ENCODE results near the gene ARSI. TPM values are rescaled to one million over a fixed set of nuclear protein-coding genes. Genes with fewer than 3 reads are reported as not detected.

The ARSI gene
- total RNA-seq, 2 experiments from 2014 or later = not detected

DNA sequence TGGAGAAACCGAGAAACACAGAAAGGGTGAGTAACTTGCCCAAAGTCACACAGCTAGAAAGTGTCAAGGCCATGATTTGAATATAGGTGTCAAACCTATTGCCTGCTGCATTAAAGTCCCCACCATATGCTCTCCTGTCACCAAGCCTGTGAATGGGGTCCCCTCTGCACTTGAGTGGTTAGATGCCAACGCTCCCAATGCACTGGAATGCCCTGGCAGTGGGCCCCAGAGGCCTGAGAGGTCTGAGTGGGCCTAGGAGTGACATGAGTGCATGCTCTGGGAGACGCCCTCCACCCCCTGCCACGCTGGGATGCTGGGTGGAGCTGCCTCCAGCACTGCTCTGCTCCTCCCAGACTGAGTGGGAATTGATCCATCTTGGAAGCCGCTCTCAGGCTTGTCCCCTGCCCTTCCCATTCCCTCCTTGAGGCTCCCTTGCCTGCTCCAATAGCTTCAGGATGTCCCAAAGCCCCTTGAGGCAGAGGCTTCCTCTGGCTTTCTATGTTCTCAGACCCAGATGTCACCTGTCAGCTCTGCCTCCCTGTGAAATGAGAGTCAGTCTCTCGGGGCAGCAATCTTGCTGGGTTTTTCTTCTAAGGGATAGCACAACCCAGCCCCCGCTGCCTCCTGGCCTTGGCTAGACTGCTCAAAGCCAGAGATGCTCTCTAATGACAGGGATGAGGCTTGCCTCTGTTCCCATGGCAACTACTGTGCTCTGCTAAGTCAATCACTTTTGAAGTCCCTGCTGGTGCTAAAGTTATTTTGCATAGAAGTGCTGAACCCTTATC, 6.6 kb upstream of the ARSI start:
- H3K4me3 ChIP-seq (ENCODE audit: low read depth, low read length, poor library complexity, severe bottlenecking) = no peak overlapping the region
- POLR2A ChIA-PET = interaction anchor here (1.0 to 1.3 kb wide), 3 partner anchors 9 to 39 kb away, joined by 3 to 6 read pairs (median 3); no protein-coding TSS in a partner anchor
- H3K36me3 ChIP-seq (ENCODE audit: insufficient read depth, low read length) = no peaks in the 10 kb centered on the region
- intact Hi-C loops (cut with micrococcal nuclease; ENCODE audit: unreplicated experiment) = no loop called here
- no peak overlapping the region for H3K27ac ChIP-seq (ENCODE audit: low read depth, low read length, poor library complexity, severe bottlenecking)
- no peaks in the 10 kb centered on the region for H3K4me1 ChIP-seq (ENCODE audit: insufficient read depth, low read length, poor library complexity, severe bottlenecking)
- H3K9me3 ChIP-seq (ENCODE audit: low read length) = no peaks in the 10 kb centered on the region
- BruUV-seq (replicated peaks) = no TSS peak
- H4K20me1 ChIP-seq (ENCODE audit: insufficient read depth, low read length) = no peaks in the 10 kb centered on the region
- H2AFZ ChIP-seq (ENCODE audit: low read length) = no peak overlapping the region
- CTCF ChIA-PET (ENCODE audit: unreplicated experiment) = no interaction called here
- no peaks in the 10 kb centered on the region for H3K79me2 ChIP-seq (ENCODE audit: insufficient read depth, low read depth, low read length)
- H3K9me2 ChIP-seq (ENCODE audit: insufficient read depth, low read length) = no peaks in the 10 kb centered on the region
- DNase-seq (ENCODE audit: low spot score) = peak; percentile 3
- TF ChIP-seq, protein P1, sequence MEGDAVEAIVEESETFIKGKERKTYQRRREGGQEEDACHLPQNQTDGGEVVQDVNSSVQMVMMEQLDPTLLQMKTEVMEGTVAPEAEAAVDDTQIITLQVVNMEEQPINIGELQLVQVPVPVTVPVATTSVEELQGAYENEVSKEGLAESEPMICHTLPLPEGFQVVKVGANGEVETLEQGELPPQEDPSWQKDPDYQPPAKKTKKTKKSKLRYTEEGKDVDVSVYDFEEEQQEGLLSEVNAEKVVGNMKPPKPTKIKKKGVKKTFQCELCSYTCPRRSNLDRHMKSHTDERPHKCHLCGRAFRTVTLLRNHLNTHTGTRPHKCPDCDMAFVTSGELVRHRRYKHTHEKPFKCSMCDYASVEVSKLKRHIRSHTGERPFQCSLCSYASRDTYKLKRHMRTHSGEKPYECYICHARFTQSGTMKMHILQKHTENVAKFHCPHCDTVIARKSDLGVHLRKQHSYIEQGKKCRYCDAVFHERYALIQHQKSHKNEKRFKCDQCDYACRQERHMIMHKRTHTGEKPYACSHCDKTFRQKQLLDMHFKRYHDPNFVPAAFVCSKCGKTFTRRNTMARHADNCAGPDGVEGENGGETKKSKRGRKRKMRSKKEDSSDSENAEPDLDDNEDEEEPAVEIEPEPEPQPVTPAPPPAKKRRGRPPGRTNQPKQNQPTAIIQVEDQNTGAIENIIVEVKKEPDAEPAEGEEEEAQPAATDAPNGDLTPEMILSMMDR (conservative IDR thresholded peaks at IDR 0.05; ENCODE audit: low read length) = no peak
- no peak for TF ChIP-seq EZH2phosphoT487 (IDR thresholded peaks at IDR 0.05; ENCODE audit: borderline replicate concordance, low read depth, low read length)
- no peak overlapping the region for H3K4me2 ChIP-seq (ENCODE audit: low read length)

GRCh38 chr5:150307617-150308426, 5.1 kb upstream of the ARSI start:
- H3K27ac ChIP-seq (ENCODE audit: low read depth, low read length, poor library complexity, severe bottlenecking) = no peak overlapping the region
- BruUV-seq (replicated peaks) = no TSS peak
- intact Hi-C loops (cut with micrococcal nuclease; ENCODE audit: unreplicated experiment) = no loop called here
- CTCF ChIA-PET (ENCODE audit: unreplicated experiment) = no interaction called here
- no peak overlapping the region for H3K4me2 ChIP-seq (ENCODE audit: low read length)
- H3K79me2 ChIP-seq (ENCODE audit: insufficient read depth, low read depth, low read length) = no peaks in the 10 kb centered on the region
- no peak for TF ChIP-seq EZH2phosphoT487 (IDR thresholded peaks at IDR 0.05; ENCODE audit: borderline replicate concordance, low read depth, low read length)
- TF ChIP-seq, protein P1 (conservative IDR thresholded peaks at IDR 0.05; ENCODE audit: low read length) = no peak
- H3K9me3 ChIP-seq (ENCODE audit: low read length) = no peaks in the 10 kb centered on the region
- H3K36me3 ChIP-seq (ENCODE audit: insufficient read depth, low read length) = no peaks in the 10 kb centered on the region
- H3K4me3 ChIP-seq (ENCODE audit: low read depth, low read length, poor library complexity, severe bottlenecking) = no peak overlapping the region
- no peak for DNase-seq (ENCODE audit: low spot score)
- H2AFZ ChIP-seq (ENCODE audit: low read length) = no peak overlapping the region
- no peaks in the 10 kb centered on the region for H4K20me1 ChIP-seq (ENCODE audit: insufficient read depth, low read length)
- no peaks in the 10 kb centered on the region for H3K4me1 ChIP-seq (ENCODE audit: insufficient read depth, low read length, poor library complexity, severe bottlenecking)
- H3K9me2 ChIP-seq (ENCODE audit: insufficient read depth, low read length) = no peaks in the 10 kb centered on the region
- POLR2A ChIA-PET = interaction anchor here (1.0 to 1.3 kb wide), 2 partner anchors 35 to 37 kb away, joined by 3 to 6 read pairs; no protein-coding TSS in a partner anchor

Data from OCI-LY7 (cell line).